ENCODE results near the gene CBFB.

CBFB gene

GRCh38 chr16:67024384-67025209, 4.4 kb upstream of the CBFB start:
- Mint-ChIP-seq H3K4me1 (peaks cover 40% of the 10 kb centered on the region), H3K9me3 (no peaks in the 10 kb centered on the region), H3K4me3 (no peak overlapping the region), H3K27ac (peak overlapping the region; percentile 44), H3K27me3 (ENCODE audit: low read depth, poor library complexity) (no peaks in the 10 kb centered on the region), H3K36me3 (ENCODE audit: low read depth) (no peaks in the 10 kb centered on the region)
- no peak for DNase-seq
- no peak for TF ChIP-seq CTCF (IDR thresholded peaks at IDR 0.05)

GRCh38 chr16:67025210-67025550, 3.8 kb upstream of the CBFB start:
- TF ChIP-seq CTCF (IDR thresholded peaks at IDR 0.05), result no peak
- no peaks in the 10 kb centered on the region for H3K27me3 Mint-ChIP-seq (ENCODE audit: low read depth, poor library complexity)
- H3K4me1 Mint-ChIP-seq, result peaks cover 44% of the 10 kb centered on the region
- H3K4me3 Mint-ChIP-seq, result no peak overlapping the region
- H3K36me3 Mint-ChIP-seq (ENCODE audit: low read depth), result no peaks in the 10 kb centered on the region
- no peaks in the 10 kb centered on the region for H3K9me3 Mint-ChIP-seq
- no peak for DNase-seq
- peak overlapping the region; percentile 25 for H3K27ac Mint-ChIP-seq

- H3K36me3 Mint-ChIP-seq (ENCODE audit: low read depth), result peaks cover 10% of the 10 kb centered on the region
- TF ChIP-seq CTCF (IDR thresholded peaks at IDR 0.05), result no peak
- no peaks in the 10 kb centered on the region for H3K9me3 Mint-ChIP-seq
- no peak overlapping the region for H3K4me3 Mint-ChIP-seq
- peaks cover 47% of the 10 kb centered on the region for H3K4me1 Mint-ChIP-seq
- no peak for DNase-seq
- H3K27ac Mint-ChIP-seq, result no peak overlapping the region
- H3K27me3 Mint-ChIP-seq (ENCODE audit: low read depth, poor library complexity), result no peaks in the 10 kb centered on the region
Observed at GRCh38 chr16:67026570-67026969, 2.4 kb upstream of the CBFB start.

GRCh38 chr16:67027046-67027445, 1.9 kb upstream of the CBFB start:
- no peak for TF ChIP-seq CTCF (IDR thresholded peaks at IDR 0.05)
- no peaks in the 10 kb centered on the region for H3K27me3 Mint-ChIP-seq (ENCODE audit: low read depth, poor library complexity)
- H3K4me3 Mint-ChIP-seq, result peak overlapping the region; percentile 36
- peaks cover 51% of the 10 kb centered on the region for H3K4me1 Mint-ChIP-seq
- DNase-seq, result no peak
- no peak overlapping the region for H3K27ac Mint-ChIP-seq
- no peaks in the 10 kb centered on the region for H3K9me3 Mint-ChIP-seq
- H3K36me3 Mint-ChIP-seq (ENCODE audit: low read depth), result peaks cover 15% of the 10 kb centered on the region

- DNase-seq, result no peak
- Mint-ChIP-seq H3K27ac (peak overlapping the region; percentile 29), H3K9me3 (no peaks in the 10 kb centered on the region), H3K4me1 (peaks cover 50% of the 10 kb centered on the region), H3K4me3 (peak overlapping the region; percentile 75), H3K27me3 (ENCODE audit: low read depth, poor library complexity) (no peaks in the 10 kb centered on the region), H3K36me3 (ENCODE audit: low read depth) (peaks cover 27% of the 10 kb centered on the region)
- TF ChIP-seq CTCF (IDR thresholded peaks at IDR 0.05), result no peak
Observed at GRCh38 chr16:67028167-67028695, 718 bp upstream of the CBFB start.

Measured in nephron progenitor cell (in vitro differentiated cells).